Prostate gland (tissue), 2 donors: ENCODE results near the gene EEFSEC.

ENCODE experiments used
- POLR2A ChIP-seq: fragments of 450-650 bp; IDR thresholded peaks from one replicate; pipeline ENCODE4 v1.6.1; 2016; ENCODE audit warnings: antibody characterized with exemption, mild to moderate bottlenecking
- TF ChIP-seq, protein P1 (sequence below), 4 experiments: fragments of 200-600 bp in 2 of 4; fragments of 450-650 bp in 2 of 4; sonication (generic) in 2 of 4; IDR thresholded peaks; 1 replicate in 3 of 4; 2 replicates in 1 of 4; pipeline ENCODE4 v1.5.1; 2016 to 2019; ENCODE audit warnings: antibody characterized with exemption in 4 of 4, mild to moderate bottlenecking in 2 of 4, moderate library complexity in 2 of 4

DNA sequence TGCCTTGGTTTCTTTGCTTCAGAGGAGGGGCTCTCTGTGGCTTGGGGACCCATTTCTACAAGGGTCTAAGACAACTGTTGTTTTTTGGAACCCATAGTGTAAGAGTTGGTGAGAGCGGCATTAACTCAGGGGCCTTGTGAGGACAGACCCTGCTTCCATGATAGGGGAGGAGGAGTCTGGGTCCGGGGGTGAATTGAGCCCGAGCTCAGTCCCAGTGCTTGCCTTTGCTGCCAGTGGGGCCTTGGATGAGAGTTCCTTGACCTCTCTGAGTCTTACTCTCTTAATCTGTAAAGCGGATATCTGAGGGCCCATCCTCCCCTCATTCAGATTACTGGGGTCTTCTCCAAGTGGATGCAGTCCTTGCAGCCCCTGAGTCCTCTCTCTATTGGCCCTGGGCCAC lies 74.2 kb downstream of the EEFSEC start:
- TF ChIP-seq, protein P1, sequence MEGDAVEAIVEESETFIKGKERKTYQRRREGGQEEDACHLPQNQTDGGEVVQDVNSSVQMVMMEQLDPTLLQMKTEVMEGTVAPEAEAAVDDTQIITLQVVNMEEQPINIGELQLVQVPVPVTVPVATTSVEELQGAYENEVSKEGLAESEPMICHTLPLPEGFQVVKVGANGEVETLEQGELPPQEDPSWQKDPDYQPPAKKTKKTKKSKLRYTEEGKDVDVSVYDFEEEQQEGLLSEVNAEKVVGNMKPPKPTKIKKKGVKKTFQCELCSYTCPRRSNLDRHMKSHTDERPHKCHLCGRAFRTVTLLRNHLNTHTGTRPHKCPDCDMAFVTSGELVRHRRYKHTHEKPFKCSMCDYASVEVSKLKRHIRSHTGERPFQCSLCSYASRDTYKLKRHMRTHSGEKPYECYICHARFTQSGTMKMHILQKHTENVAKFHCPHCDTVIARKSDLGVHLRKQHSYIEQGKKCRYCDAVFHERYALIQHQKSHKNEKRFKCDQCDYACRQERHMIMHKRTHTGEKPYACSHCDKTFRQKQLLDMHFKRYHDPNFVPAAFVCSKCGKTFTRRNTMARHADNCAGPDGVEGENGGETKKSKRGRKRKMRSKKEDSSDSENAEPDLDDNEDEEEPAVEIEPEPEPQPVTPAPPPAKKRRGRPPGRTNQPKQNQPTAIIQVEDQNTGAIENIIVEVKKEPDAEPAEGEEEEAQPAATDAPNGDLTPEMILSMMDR (IDR thresholded peaks at IDR 0.05) = no peak
- no peak for TF ChIP-seq POLR2A
